ENCODE results near the gene DCDC2C. TPM values are rescaled to one million over a fixed set of nuclear protein-coding genes. Genes with fewer than 3 reads are reported as not detected.

Gene DCDC2C
- total RNA-seq, 1 donor from 2014 or later = not detected

- Mint-ChIP-seq H3K27me3 (peaks cover 25% of the 10 kb centered on the region), H3K4me1 (ENCODE audit: low read depth) (peaks cover 7% of the 10 kb centered on the region), H3K27ac (no peak overlapping the region), H3K36me3 (ENCODE audit: insufficient read depth) (no peaks in the 10 kb centered on the region), H3K9me3 (ENCODE audit: low read depth) (no peaks in the 10 kb centered on the region), H3K4me3 (ENCODE audit: low read depth) (no peak overlapping the region)
- no peak for DNase-seq (ENCODE audit: low spot score, unreplicated experiment)
- TF ChIP-seq CTCF (IDR thresholded peaks at IDR 0.05; ENCODE audit: unreplicated experiment) = no peak
Observed at GRCh38 chr2:3777966-3778365, 74.6 kb downstream of the DCDC2C start.

- TF ChIP-seq CTCF (IDR thresholded peaks at IDR 0.05; ENCODE audit: unreplicated experiment) = no peak
- no peak overlapping the region for H3K4me3 Mint-ChIP-seq (ENCODE audit: low read depth)
- DNase-seq (ENCODE audit: low spot score, unreplicated experiment) = no peak
- H3K9me3 Mint-ChIP-seq (ENCODE audit: low read depth) = no peaks in the 10 kb centered on the region
- H3K36me3 Mint-ChIP-seq (ENCODE audit: insufficient read depth) = no peaks in the 10 kb centered on the region
- H3K4me1 Mint-ChIP-seq (ENCODE audit: low read depth) = peaks cover 7% of the 10 kb centered on the region
- peaks cover 25% of the 10 kb centered on the region for H3K27me3 Mint-ChIP-seq
- H3K27ac Mint-ChIP-seq = no peak overlapping the region
Observed at GRCh38 chr2:3778851-3779495, 75.6 kb downstream of the DCDC2C start.

- no peak for TF ChIP-seq CTCF (IDR thresholded peaks at IDR 0.05; ENCODE audit: unreplicated experiment)
- Mint-ChIP-seq H3K4me1 (ENCODE audit: low read depth) (peaks cover 7% of the 10 kb centered on the region), H3K27me3 (peaks cover 25% of the 10 kb centered on the region), H3K4me3 (ENCODE audit: low read depth) (no peak overlapping the region), H3K36me3 (ENCODE audit: insufficient read depth) (no peaks in the 10 kb centered on the region), H3K9me3 (ENCODE audit: low read depth) (no peaks in the 10 kb centered on the region), H3K27ac (no peak overlapping the region)
- DNase-seq (ENCODE audit: low spot score, unreplicated experiment) = no peak
Observed at GRCh38 chr2:3779496-3780049, 76.2 kb downstream of the DCDC2C start.

- H3K9me3 Mint-ChIP-seq (ENCODE audit: low read depth) = no peaks in the 10 kb centered on the region
- no peak overlapping the region for H3K4me3 Mint-ChIP-seq (ENCODE audit: low read depth)
- H3K27me3 Mint-ChIP-seq = peaks cover 25% of the 10 kb centered on the region
- H3K4me1 Mint-ChIP-seq (ENCODE audit: low read depth) = peaks cover 7% of the 10 kb centered on the region
- H3K27ac Mint-ChIP-seq = no peak overlapping the region
- no peaks in the 10 kb centered on the region for H3K36me3 Mint-ChIP-seq (ENCODE audit: insufficient read depth)
- peak; percentile 31 for DNase-seq (ENCODE audit: low spot score, unreplicated experiment)
- peak; percentile 74 for TF ChIP-seq CTCF (IDR thresholded peaks at IDR 0.05; ENCODE audit: unreplicated experiment)
Observed at GRCh38 chr2:3780477-3781402, 77.4 kb downstream of the DCDC2C start.

- Mint-ChIP-seq H3K4me3 (ENCODE audit: low read depth) (no peak overlapping the region), H3K36me3 (ENCODE audit: insufficient read depth) (no peaks in the 10 kb centered on the region), H3K27me3 (no peaks in the 10 kb centered on the region), H3K9me3 (ENCODE audit: low read depth) (no peaks in the 10 kb centered on the region), H3K4me1 (ENCODE audit: low read depth) (peaks cover 2% of the 10 kb centered on the region), H3K27ac (no peak overlapping the region)
- no peak for TF ChIP-seq CTCF (IDR thresholded peaks at IDR 0.05; ENCODE audit: unreplicated experiment)
- DNase-seq (ENCODE audit: low spot score, unreplicated experiment) = no peak
Observed at GRCh38 chr2:3784731-3785130, 81.4 kb downstream of the DCDC2C start.
